WTC11 (cell line): Measurements from ENCODE around the gene PKP1.

Experiments used
- CBFB ChIP-seq: sonication (generic); formaldehyde crosslinking; IDR thresholded peaks from 2 replicates; pipeline ENCODE4 v1.8.1; 2022; ENCODE audit warnings: mild to moderate bottlenecking, low read depth, missing genetic modification reagents
- CTCF ChIP-seq: fragments of 200-600 bp; IDR thresholded peaks from 2 replicates; pipeline ENCODE4 v1.8.0; 2022; ENCODE audit warnings: antibody characterized with exemption
- NR2C2 ChIP-seq: sonication (generic); formaldehyde crosslinking; IDR thresholded peaks from 2 replicates; pipeline ENCODE4 v1.8.0; 2022; ENCODE audit warnings: mild to moderate bottlenecking, missing genetic modification reagents
- TF ChIP-seq, protein P1 (sequence below): sonication (generic); formaldehyde crosslinking; IDR thresholded peaks from 2 replicates; pipeline ENCODE4 v1.8.1; 2023; ENCODE audit warnings: mild to moderate bottlenecking, missing genetic modification reagents, borderline replicate concordance

DNA sequence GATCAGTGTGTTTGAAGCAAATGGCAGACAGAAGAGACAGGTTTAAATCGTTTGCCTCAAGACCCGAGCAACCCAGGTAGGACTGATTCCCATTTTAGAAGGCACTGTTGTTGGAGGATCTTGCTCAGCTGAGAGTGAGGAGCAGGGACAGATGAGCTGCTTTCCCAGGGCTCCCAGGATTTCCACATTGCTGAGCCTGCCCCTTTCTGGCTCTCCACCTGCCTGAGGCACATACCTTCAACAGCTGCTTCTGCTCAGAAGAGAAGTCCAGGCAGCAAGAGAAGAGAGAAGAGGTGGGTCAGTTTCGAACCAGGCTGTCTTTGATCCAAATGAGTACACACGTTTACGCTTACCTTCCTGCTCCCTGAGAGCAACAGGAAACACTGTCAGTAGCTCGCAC is 88.5 kb downstream of the PKP1 start:
- no peak for TF ChIP-seq NR2C2 (CRISPR knock-in tag)
- no peak for TF ChIP-seq CTCF
- no peak for TF ChIP-seq CBFB (CRISPR knock-in tag)
- TF ChIP-seq, protein P1, sequence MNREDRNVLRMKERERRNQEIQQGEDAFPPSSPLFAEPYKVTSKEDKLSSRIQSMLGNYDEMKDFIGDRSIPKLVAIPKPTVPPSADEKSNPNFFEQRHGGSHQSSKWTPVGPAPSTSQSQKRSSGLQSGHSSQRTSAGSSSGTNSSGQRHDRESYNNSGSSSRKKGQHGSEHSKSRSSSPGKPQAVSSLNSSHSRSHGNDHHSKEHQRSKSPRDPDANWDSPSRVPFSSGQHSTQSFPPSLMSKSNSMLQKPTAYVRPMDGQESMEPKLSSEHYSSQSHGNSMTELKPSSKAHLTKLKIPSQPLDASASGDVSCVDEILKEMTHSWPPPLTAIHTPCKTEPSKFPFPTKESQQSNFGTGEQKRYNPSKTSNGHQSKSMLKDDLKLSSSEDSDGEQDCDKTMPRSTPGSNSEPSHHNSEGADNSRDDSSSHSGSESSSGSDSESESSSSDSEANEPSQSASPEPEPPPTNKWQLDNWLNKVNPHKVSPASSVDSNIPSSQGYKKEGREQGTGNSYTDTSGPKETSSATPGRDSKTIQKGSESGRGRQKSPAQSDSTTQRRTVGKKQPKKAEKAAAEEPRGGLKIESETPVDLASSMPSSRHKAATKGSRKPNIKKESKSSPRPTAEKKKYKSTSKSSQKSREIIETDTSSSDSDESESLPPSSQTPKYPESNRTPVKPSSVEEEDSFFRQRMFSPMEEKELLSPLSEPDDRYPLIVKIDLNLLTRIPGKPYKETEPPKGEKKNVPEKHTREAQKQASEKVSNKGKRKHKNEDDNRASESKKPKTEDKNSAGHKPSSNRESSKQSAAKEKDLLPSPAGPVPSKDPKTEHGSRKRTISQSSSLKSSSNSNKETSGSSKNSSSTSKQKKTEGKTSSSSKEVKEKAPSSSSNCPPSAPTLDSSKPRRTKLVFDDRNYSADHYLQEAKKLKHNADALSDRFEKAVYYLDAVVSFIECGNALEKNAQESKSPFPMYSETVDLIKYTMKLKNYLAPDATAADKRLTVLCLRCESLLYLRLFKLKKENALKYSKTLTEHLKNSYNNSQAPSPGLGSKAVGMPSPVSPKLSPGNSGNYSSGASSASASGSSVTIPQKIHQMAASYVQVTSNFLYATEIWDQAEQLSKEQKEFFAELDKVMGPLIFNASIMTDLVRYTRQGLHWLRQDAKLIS = no peak
